K562 (cell line): ENCODE measurements around the gene CCR7. TPM values are rescaled to one million over a fixed set of nuclear protein-coding genes. Genes with fewer than 3 reads are reported as not detected.
A peak's percentile ranks its signal among the peaks of the same experiment; 100 is the strongest.

Experiments
- ARID3A ChIP-seq: IDR thresholded peaks from 2 replicates; pipeline ENCODE4 v1.6.1; 2012; ENCODE audit warnings: low read depth, low read length, improper control_type of control experiment, borderline replicate concordance
- ARNT ChIP-seq, 2 experiments: fragments of 450-650 bp; IDR thresholded peaks; 2 replicates each; pipeline ENCODE4 v1.6.1; 2016; ENCODE audit warnings: mild to moderate bottlenecking in 1 of 2
- ASH1L ChIP-seq: fragments of 450-650 bp; IDR thresholded peaks from 2 replicates; pipeline ENCODE4 v1.6.1; 2018; ENCODE audit warnings: borderline replicate concordance, mild to moderate bottlenecking, low read depth; ENCODE audit not compliant: partially characterized antibody
- BACH1 ChIP-seq: fragments of 200-800 bp; sonication (Bioruptor generic); IDR thresholded peaks from 2 replicates; pipeline ENCODE4 v1.6.1; 2016; ENCODE audit warnings: missing genetic modification characterization, missing compliant biosample characterization
- CHCHD3 ChIP-seq: fragments of 250-450 bp; sonication (Bioruptor Pico); IDR thresholded peaks from 2 replicates; pipeline ENCODE4 v2.1.2; 2022; ENCODE audit warnings: mild to moderate bottlenecking
- CREB1 ChIP-seq, 2 experiments: sonication (generic) in 1 of 2; formaldehyde crosslinking in 1 of 2; IDR thresholded peaks; 2 replicates each; pipeline versions ENCODE4 v1.6.1 to v1.8.0; 2012 to 2022; ENCODE audit warnings: inconsistent platforms in 1 of 2, mild to moderate bottlenecking in 1 of 2, missing genetic modification reagents in 1 of 2, moderate library complexity in 1 of 2
- HDAC8 ChIP-seq: fragments of 450-650 bp; IDR thresholded peaks from 2 replicates; pipeline ENCODE4 v1.6.1; 2016; ENCODE audit warnings: mild to moderate bottlenecking, missing genetic modification characterization, moderate library complexity, missing compliant biosample characterization
- HNRNPH1 ChIP-seq: fragments of 200-400 bp; formaldehyde crosslinking; optimal IDR thresholded peaks from 2 replicates; pipeline ENCODE3; 2017; ENCODE audit warnings: low read depth, mild to moderate bottlenecking, low read length, moderate library complexity
- MYC ChIP-seq, 2 experiments: fragments of 250-450 bp in 1 of 2; sonication (Bioruptor Pico) in 1 of 2; IDR thresholded peaks; 2 replicates each; pipeline versions ENCODE4 v1.5.1 to v1.6.1; 2012 to 2021; ENCODE audit warnings: low read depth in 2 of 2, borderline replicate concordance in 1 of 2, improper control_type of control experiment in 1 of 2, low read length in 1 of 2, mild to moderate bottlenecking in 1 of 2, moderate library complexity in 1 of 2
- NRF1 ChIP-seq, 2 experiments: fragments of 450-650 bp; IDR thresholded peaks in 1 of 2; conservative IDR thresholded peaks in 1 of 2; 2 replicates each; pipeline ENCODE4 v1.6.1; 2014; ENCODE audit warnings: mild to moderate bottlenecking in 2 of 2
- PHB2 ChIP-seq: fragments of 450-650 bp; IDR thresholded peaks from 2 replicates; pipeline ENCODE4 v1.6.1; 2017; ENCODE audit warnings: low read depth
- RERE ChIP-seq: sonication (generic); formaldehyde crosslinking; IDR thresholded peaks from 2 replicates; pipeline ENCODE4 v1.8.0; 2023; ENCODE audit warnings: missing genetic modification reagents, mild to moderate bottlenecking, borderline replicate concordance
- RFX1 ChIP-seq: fragments of 450-650 bp; IDR thresholded peaks from 2 replicates; pipeline ENCODE4 v1.6.1; 2016; ENCODE audit warnings: mild to moderate bottlenecking, moderate library complexity
- ZBTB1 ChIP-seq: sonication (generic); formaldehyde crosslinking; IDR thresholded peaks from 2 replicates; pipeline ENCODE4 v1.8.1; 2023; ENCODE audit warnings: missing genetic modification reagents, low read depth, mild to moderate bottlenecking, borderline replicate concordance
- ZNF197 ChIP-seq: fragments of 200-800 bp; sonication (Bioruptor generic); IDR thresholded peaks from 2 replicates; pipeline ENCODE4 v1.6.1; 2016; ENCODE audit warnings: low read depth, missing genetic modification characterization, missing compliant biosample characterization
- polyA plus RNA-seq, 8 experiments: library from polyadenylated mRNA; depleted of rRNA in 4 of 8; stranded (reverse) in 5 of 8; unstranded in 3 of 8; fragments of >200 nt; fragmentation: Nextera tagmentation in 2 of 8; fragmentation: Illumina TruSeq in 1 of 8; extraction: Ambion mirVana in 2 of 8; extraction: Trizol in 1 of 8; gene quantifications; 2 replicates each; pipeline versions ENCODE4 v1.2.1 to v1.2.3, GENCODE V29; 2011 to 2014; ENCODE audit warnings: inconsistent platforms in 1 of 8, missing spikeins in 1 of 8
- total RNA-seq, 7 experiments: library from RNA; depleted of rRNA in 6 of 7; stranded (reverse); fragments of >200 nt in 6 of 7; fragmentation: Illumina TruSeq in 2 of 7; extraction: Trizol in 2 of 7; gene quantifications; 2 replicates each; pipeline versions ENCODE4 v1.2.1 to v1.2.3, GENCODE V29; 2011 to 2021; ENCODE audit warnings: low replicate concordance in 1 of 7
- TF ChIP-seq, protein P1 (sequence below): sonication (generic); formaldehyde crosslinking; IDR thresholded peaks from 2 replicates; pipeline ENCODE4 v1.8.0; 2022; ENCODE audit warnings: mild to moderate bottlenecking, low read depth, missing genetic modification reagents
- TF ChIP-seq, protein P2 (sequence below): sonication (generic); formaldehyde crosslinking; IDR thresholded peaks from 2 replicates; pipeline ENCODE4 v1.5.0; 2020; ENCODE audit warnings: missing genetic modification reagents

The CCR7 gene
- total and polyA plus RNA-seq, 9 of the 15 experiments (the other 6 are each of a cell fraction or from before 2014, with no cell fraction given): 0.14 to 1.4 (median 0.56) TPM

DNA sequence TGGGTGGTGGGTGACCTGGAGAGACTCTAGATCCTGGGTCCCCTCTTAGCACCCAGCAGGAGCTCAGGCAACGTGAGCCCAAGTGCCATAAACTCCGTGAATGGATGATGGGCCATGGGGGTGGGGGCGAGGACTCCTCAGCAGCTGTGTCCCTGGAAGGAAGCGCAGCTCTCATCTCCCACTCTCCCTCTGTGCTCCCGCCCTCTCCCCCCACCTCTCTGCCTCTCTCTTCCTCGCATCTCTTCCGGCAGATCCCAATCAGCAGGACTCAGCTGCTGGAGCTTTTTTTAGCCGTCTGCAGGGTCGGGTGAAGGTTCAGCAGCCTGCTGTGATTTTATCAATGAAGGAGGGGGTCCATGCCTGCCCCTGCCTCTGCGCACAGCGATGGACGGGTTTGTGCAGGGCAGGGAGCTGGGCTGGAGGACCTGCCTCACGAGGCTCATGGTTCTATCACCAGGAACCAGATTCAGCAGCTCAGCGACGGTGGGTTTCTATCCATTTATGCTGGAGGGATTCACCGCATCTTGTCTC, 8.3 kb downstream of the CCR7 start (continued):
- TF ChIP-seq ZBTB1 (CRISPR knock-in tag): no peak
- no peak for TF ChIP-seq PHB2
- no peak for TF ChIP-seq RERE (CRISPR knock-in tag)
- TF ChIP-seq, protein P1, sequence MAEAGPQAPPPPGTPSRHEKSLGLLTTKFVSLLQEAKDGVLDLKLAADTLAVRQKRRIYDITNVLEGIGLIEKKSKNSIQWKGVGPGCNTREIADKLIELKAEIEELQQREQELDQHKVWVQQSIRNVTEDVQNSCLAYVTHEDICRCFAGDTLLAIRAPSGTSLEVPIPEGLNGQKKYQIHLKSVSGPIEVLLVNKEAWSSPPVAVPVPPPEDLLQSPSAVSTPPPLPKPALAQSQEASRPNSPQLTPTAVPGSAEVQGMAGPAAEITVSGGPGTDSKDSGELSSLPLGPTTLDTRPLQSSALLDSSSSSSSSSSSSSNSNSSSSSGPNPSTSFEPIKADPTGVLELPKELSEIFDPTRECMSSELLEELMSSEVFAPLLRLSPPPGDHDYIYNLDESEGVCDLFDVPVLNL (CRISPR knock-in tag): no peak
- no peak for TF ChIP-seq HDAC8 (tag)
- no peak for TF ChIP-seq MYC (IDR thresholded peaks at IDR 0.05; ENCODE audit: low read depth, low read length)
- TF ChIP-seq MYC (CRISPR knock-in tag; IDR thresholded peaks at IDR 0.05; ENCODE audit: borderline replicate concordance, low read depth): no peak
- TF ChIP-seq, protein P2, sequence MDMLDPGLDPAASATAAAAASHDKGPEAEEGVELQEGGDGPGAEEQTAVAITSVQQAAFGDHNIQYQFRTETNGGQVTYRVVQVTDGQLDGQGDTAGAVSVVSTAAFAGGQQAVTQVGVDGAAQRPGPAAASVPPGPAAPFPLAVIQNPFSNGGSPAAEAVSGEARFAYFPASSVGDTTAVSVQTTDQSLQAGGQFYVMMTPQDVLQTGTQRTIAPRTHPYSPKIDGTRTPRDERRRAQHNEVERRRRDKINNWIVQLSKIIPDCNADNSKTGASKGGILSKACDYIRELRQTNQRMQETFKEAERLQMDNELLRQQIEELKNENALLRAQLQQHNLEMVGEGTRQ (CRISPR knock-in tag): no peak
- no peak for TF ChIP-seq HNRNPH1
- TF ChIP-seq ASH1L: no peak
- TF ChIP-seq BACH1: no peak
- TF ChIP-seq RFX1: no peak
- TF ChIP-seq NRF1 (conservative IDR thresholded peaks at IDR 0.05 in 1 of 2, IDR thresholded peaks at IDR 0.05 in 1 of 2): peak; percentile 51 to 60
- no peak for TF ChIP-seq ZNF197 (CRISPR knock-in tag)
- TF ChIP-seq CHCHD3 (CRISPR knock-in tag): no peak
- TF ChIP-seq ARID3A: no peak
- TF ChIP-seq CREB1 (IDR thresholded peaks at IDR 0.05): no peak
- no peak for TF ChIP-seq CREB1 (CRISPR knock-in tag; IDR thresholded peaks at IDR 0.05)
- no peak for TF ChIP-seq ARNT (IDR thresholded peaks at IDR 0.05)
